Right lobe of liver (tissue), 6 donors: ENCODE data around the gene B4GALT1. TPM values are rescaled to one million over a fixed set of nuclear protein-coding genes. Genes with fewer than 3 reads are reported as not detected.

Experiments
- ATAC-seq, 4 donors: fragments of 200-7000 bp; cut with Tn5 transposase; one replicate each; pipeline ENCODE4 v1.9.1; 2020; ENCODE audit warnings: mild to moderate bottlenecking in 4 of 4, moderate library complexity in 4 of 4
- DNase-seq, 3 donors: peaks; one replicate each; pipeline ENCODE4 v3.0.0-alpha.2; 2020
- H3K27ac ChIP-seq, 3 donors: fragments of 200-600 bp; one replicate each; pipeline ENCODE4 v1.8.0; 2022
- H3K27me3 ChIP-seq, 2 donors: fragments of 200-600 bp; one replicate each; pipeline ENCODE4 v1.8.0; 2022
- H3K36me3 ChIP-seq, 4 donors: fragments of 200-600 bp; sonication (generic) in 1 of 4; one replicate each; pipeline versions ENCODE4 v1.5.1 to v1.8.0; 2017 to 2022; ENCODE audit warnings: control low read depth in 1 of 4
- H3K4me1 ChIP-seq, 4 donors: fragments of 200-600 bp; sonication (generic) in 1 of 4; one replicate each; pipeline versions ENCODE4 v1.5.1 to v1.8.0; 2017 to 2022; ENCODE audit warnings: control low read depth in 1 of 4
- H3K4me3 ChIP-seq, 3 donors: fragments of 200-600 bp; one replicate each; pipeline ENCODE4 v1.8.0; 2022
- H3K9me3 ChIP-seq, 4 donors: fragments of 200-600 bp; sonication (generic) in 1 of 4; one replicate each; pipeline versions ENCODE4 v1.5.1 to v1.8.0; 2017 to 2022; ENCODE audit warnings: control low read depth in 1 of 4
- CTCF ChIP-seq, 4 donors: fragments of 200-600 bp in 3 of 4; fragments of 450-650 bp in 1 of 4; IDR thresholded peaks; one replicate each; pipeline versions ENCODE4 v1.5.1 to v1.8.0; 2016 to 2022; ENCODE audit warnings: antibody characterized with exemption in 4 of 4, mild to moderate bottlenecking in 2 of 4
- POLR2A ChIP-seq: fragments of 450-650 bp; IDR thresholded peaks from one replicate; pipeline ENCODE4 v1.6.1; 2017; ENCODE audit warnings: antibody characterized with exemption, mild to moderate bottlenecking
- WGBS: methylation state at CpG from one replicate; pipeline ENCODE4 v1.1.6; 2018; ENCODE audit warnings: low coverage, low lambda C conversion rate; ENCODE audit not compliant: insufficient coverage; ENCODE audit errors: missing lambda C conversion rate; 5-methylcytosine and 5-hydroxymethylcytosine counted together
- intact Hi-C, 2 donors: fragments of 100-400 bp; cut with DNase I; formaldehyde crosslinking; loops; one replicate each; pipeline versions ENCODE4 v1.11.2 to v1.14.1; 2022
- total RNA-seq, 6 experiments: library from RNA; depleted of rRNA in 2 of 6; stranded (reverse); fragments of >200 nt in 2 of 6; fragmentation: NEBNext Ultra II Directional in 3 of 6; extraction: Animal tissue kit (Norgen Biotek cat#: 25700) in 3 of 6; gene quantifications; one replicate each; pipeline versions ENCODE4 v1.1.0 to v1.2.4, GENCODE V29; 2016 to 2023
- donor health status: DM: no; HTN: yes; CAD: no.
- donor health status: DM: no; HTN: no; CAD: no.
- donor health status: DM: no; HTN: no; CAD: no.
- donor health status: DM: no; HTN: yes; CAD: no.
- donor health status: DM: no; HTN: yes; CAD: no.

The B4GALT1 gene
- total RNA-seq, 6 experiments from 2014 or later: 48.5 to 145 (median 79.5) TPM

GRCh38 chr9:33123407-33124031 is 43.6 kb downstream of the B4GALT1 start:
- Histone ChIP-seq H3K27ac (no peak overlapping the region), H3K4me1 (peaks cover 0 to 24% (median 0%) of the 10 kb centered on the region in 4 donors), H3K9me3 (no peaks in the 10 kb centered on the region), H3K4me3 (no peak overlapping the region), H3K36me3 (peaks cover 3 to 44% (median 22%) of the 10 kb centered on the region in 4 donors), H3K27me3 (no peaks in the 10 kb centered on the region)
- intact Hi-C loops: no loop called here
- TF ChIP-seq POLR2A (no peak), CTCF (IDR thresholded peaks at IDR 0.05) (no peak)
- ATAC-seq (peak in 3 of 4 donors; percentile 10 to 26 (median 17)), DNase-seq (no peak)
- 97% methylated on average over 6 of the region's 8 CpGs for WGBS

- no peak for DNase-seq
- Histone ChIP-seq H3K27me3 (no peaks in the 10 kb centered on the region), H3K36me3 (peaks cover 0 to 47% (median 19%) of the 10 kb centered on the region in 4 donors), H3K9me3 (no peaks in the 10 kb centered on the region), H3K4me3 (no peak overlapping the region), H3K4me1 (peaks cover 0 to 28% (median 0%) of the 10 kb centered on the region in 4 donors), H3K27ac (no peak overlapping the region)
- intact Hi-C loops: no loop called here
- TF ChIP-seq POLR2A (no peak), CTCF (IDR thresholded peaks at IDR 0.05) (no peak)
- WGBS: 85% methylated on average over 1 of the region's 1 CpG
- peak in 1 of 4 donors; percentile 31 for ATAC-seq
These were observed 46.5 kb downstream of the B4GALT1 start for GRCh38 chr9:33120620-33121019.

- DNase-seq: peak in 1 of 3 donors; percentile 39
- peak in 1 of 4 donors; percentile 7 for ATAC-seq
- 77% methylated on average over 4 of the region's 4 CpGs for WGBS
- no peak overlapping the region for H3K27ac ChIP-seq
- peaks cover 0 to 70% (median 24%) of the 10 kb centered on the region in 4 donors for H3K36me3 ChIP-seq
- H3K4me3 ChIP-seq: no peak overlapping the region
- no peak for TF ChIP-seq CTCF (IDR thresholded peaks at IDR 0.05)
- TF ChIP-seq POLR2A: no peak
- H3K4me1 ChIP-seq: peaks cover 0 to 28% (median 0%) of the 10 kb centered on the region in 4 donors
- H3K9me3 ChIP-seq: no peaks in the 10 kb centered on the region
- intact Hi-C loops: no loop called here
- no peaks in the 10 kb centered on the region for H3K27me3 ChIP-seq
These were observed 49.3 kb downstream of the B4GALT1 start for GRCh38 chr9:33117796-33118195.

GRCh38 chr9:33117306-33117705 is 49.8 kb downstream of the B4GALT1 start:
- ATAC-seq (no peak), DNase-seq (no peak)
- Histone ChIP-seq H3K27me3 (no peaks in the 10 kb centered on the region), H3K9me3 (no peaks in the 10 kb centered on the region), H3K27ac (no peak overlapping the region), H3K4me1 (peaks cover 0 to 28% (median 0%) of the 10 kb centered on the region in 4 donors), H3K4me3 (no peak overlapping the region), H3K36me3 (peaks cover 0 to 74% (median 27%) of the 10 kb centered on the region in 4 donors)
- TF ChIP-seq POLR2A: no peak
- TF ChIP-seq CTCF (IDR thresholded peaks at IDR 0.05): no peak
- intact Hi-C loops: no loop called here
- 63% methylated on average over 1 of the region's 1 CpG for WGBS
